GM12892 (cell line): ENCODE measurements around the gene CELF2.

Experiments
- POLR2A ChIP-seq: IDR thresholded peaks from 2 replicates; pipeline ENCODE4 v1.6.1; 2011; ENCODE audit warnings: low read depth, low read length, control low read depth
- POLR2AphosphoS5 ChIP-seq: IDR thresholded peaks from 2 replicates; pipeline ENCODE4 v1.6.1; 2011; ENCODE audit warnings: low read depth, low read length, control low read depth

DNA sequence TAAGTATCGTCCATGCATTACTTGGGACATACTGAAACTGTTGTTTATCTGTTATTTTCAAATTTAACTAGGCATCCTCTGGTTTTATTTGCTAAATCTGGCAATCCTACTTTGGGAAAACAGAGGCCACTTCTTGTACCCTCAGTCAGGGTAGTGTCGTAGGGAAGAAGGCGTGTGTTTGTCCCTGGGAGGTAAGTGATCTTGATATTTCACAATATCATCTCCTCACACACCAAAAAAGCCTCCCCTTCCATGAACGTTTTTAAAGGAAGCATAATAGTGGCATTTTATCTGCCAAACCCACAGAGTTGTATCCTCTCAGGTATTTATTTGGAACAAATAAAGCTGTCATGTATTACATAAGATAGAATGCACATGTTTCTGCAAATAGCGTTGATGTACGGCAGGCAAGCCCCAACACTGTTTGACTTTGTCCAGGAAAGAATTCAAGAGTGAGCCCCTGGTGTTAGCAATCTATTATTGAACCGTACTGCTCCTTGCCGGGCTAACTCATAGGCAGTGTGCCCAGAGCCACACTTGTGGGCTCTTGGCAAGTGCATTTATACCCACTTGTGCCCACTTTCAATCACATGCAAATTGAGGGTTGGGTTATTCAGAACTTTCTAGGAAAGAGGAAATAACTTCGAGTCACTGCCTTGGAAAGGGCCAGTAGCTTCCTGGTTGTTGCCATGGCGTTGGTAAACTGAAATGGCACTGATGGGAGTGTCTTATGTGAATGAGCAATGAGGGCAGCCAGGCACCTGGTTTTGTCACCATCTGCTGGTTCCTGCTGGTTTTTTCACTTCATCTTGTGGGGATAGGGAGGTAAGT, 327.8 kb downstream of the CELF2 start:
- TF ChIP-seq POLR2AphosphoS5 (no peak), POLR2A (no peak)
